ENCODE measurements around the gene ELF4. TPM values are rescaled to one million over a fixed set of nuclear protein-coding genes. Genes with fewer than 3 reads are reported as not detected.

The ELF4 gene
- total RNA-seq, 4 donors from 2014 or later: 2.6 to 6.3 (median 3.8) TPM

DNA sequence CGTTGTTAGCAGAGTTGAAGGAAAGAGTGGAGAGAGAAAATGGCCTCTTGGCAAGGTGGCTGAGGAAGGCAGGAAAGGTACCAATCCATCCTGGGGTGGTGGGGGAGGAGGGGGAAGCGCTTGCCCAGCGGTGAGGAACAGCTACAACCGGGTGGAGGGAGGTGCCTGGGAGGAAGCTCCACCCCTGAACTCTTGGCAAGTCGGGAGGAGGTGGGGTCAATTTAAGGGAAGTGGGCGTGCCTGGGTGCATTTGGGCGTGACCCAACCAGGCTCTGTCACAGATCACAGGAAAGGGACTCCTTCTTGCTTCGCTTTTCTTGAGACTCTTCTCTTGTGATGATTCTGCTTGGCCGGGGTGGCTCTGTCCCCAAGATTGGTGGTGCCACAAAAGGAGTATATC is 86.2 kb downstream of the ELF4 start:
- peaks cover 10 to 14% of the 10 kb centered on the region in 2 donors for H3K36me3 ChIP-seq
- TF ChIP-seq, protein P1, sequence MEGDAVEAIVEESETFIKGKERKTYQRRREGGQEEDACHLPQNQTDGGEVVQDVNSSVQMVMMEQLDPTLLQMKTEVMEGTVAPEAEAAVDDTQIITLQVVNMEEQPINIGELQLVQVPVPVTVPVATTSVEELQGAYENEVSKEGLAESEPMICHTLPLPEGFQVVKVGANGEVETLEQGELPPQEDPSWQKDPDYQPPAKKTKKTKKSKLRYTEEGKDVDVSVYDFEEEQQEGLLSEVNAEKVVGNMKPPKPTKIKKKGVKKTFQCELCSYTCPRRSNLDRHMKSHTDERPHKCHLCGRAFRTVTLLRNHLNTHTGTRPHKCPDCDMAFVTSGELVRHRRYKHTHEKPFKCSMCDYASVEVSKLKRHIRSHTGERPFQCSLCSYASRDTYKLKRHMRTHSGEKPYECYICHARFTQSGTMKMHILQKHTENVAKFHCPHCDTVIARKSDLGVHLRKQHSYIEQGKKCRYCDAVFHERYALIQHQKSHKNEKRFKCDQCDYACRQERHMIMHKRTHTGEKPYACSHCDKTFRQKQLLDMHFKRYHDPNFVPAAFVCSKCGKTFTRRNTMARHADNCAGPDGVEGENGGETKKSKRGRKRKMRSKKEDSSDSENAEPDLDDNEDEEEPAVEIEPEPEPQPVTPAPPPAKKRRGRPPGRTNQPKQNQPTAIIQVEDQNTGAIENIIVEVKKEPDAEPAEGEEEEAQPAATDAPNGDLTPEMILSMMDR (IDR thresholded peaks at IDR 0.05): no peak
- TF ChIP-seq POLR2A (IDR thresholded peaks at IDR 0.05): no peak
- intact Hi-C loops (cut with DNase I): loop anchor here (10.0 kb wide), 1 partner anchor 99 kb away; no protein-coding TSS in a partner anchor

DNA sequence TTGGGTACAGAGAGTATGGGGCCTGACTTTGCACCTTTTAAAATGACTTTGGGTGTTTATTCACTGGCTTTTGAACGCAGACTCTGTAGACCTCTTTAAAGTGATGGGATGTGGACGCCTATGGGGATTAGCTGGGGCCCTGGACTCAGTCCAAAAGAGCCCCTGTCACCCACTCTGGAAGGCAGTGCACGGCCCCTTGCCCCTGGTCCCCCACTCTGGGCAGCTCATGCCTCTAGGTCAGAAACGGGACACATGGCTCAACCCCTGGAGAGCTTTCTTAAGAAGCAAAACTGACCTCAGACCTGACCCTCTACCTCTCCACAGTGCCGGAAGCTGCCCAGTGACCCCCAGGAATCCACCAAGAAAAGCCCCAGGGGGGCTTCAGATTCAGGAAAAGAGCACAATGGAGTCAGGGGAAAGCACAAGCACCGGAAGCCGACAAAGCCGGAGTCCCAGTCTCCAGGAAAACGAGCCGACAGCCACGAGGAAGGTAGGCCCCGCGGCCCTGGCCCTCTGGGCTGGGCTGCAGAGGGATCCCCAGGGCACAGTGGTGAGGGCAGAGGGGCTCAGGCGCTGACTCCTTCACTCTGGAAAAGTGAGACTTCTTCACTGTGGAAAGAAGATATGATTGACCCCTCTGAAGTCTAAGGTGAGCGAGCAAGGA is 89.5 kb downstream of the ELF4 start:
- intact Hi-C loops (cut with DNase I): loop anchor here (10.0 kb wide), 1 partner anchor 96 kb away; no protein-coding TSS in a partner anchor
- Histone ChIP-seq H3K4me3 (replicated peaks in 1 of 3) (no peak overlapping the region), H3K36me3 (peaks cover 7 to 10% of the 10 kb centered on the region in 2 donors), H3K27ac (no peak overlapping the region), H3K4me1 (peaks cover 0 to 8% of the 10 kb centered on the region in 2 donors), H3K9me3 (no peaks in the 10 kb centered on the region), H3K27me3 (no peaks in the 10 kb centered on the region)
- TF ChIP-seq POLR2A (IDR thresholded peaks at IDR 0.05): no peak
- TF ChIP-seq, protein P1 (IDR thresholded peaks at IDR 0.05): no peak
- WGBS, 2 donors: 91 to 92% methylated on average over 3 to 4 of the region's 15 CpGs
- no peak for DNase-seq

More for the DNA sequence above, 86.2 kb downstream of the ELF4 start:
- peaks cover 0 to 5% of the 10 kb centered on the region in 2 donors for H3K4me1 ChIP-seq
- H3K9me3 ChIP-seq: no peaks in the 10 kb centered on the region
- no peaks in the 10 kb centered on the region for H3K27me3 ChIP-seq
- no peak overlapping the region for H3K4me3 ChIP-seq (replicated peaks in 1 of 3)
- 5 to 7% methylated on average over 6 to 9 of the region's 9 CpGs for WGBS, 2 donors
- peak; percentile 87 to 91 for DNase-seq
- no peak overlapping the region for H3K27ac ChIP-seq

DNA sequence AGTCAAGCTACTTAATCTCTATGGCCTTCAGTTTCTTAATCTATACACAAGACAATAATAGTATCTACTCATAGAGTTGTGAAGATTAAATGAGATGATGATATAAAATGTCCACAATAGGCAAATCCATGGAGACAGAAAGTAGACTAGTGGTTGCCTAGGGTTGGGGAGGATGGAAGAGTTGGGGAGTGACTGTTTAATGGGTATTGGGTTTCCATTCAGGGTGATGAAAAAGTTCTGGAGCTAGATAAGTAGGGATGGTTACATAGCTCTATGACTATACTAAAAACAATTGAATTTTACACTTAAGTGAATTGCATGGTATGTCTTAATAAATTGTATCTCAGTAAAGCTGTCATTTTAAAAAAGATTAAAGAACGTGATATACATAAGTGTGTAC is 92.2 kb downstream of the ELF4 start:
- H3K27me3 ChIP-seq: no peaks in the 10 kb centered on the region
- peaks cover 0 to 7% of the 10 kb centered on the region in 2 donors for H3K36me3 ChIP-seq
- no peak overlapping the region for H3K4me3 ChIP-seq (replicated peaks in 1 of 3)
- no peak for TF ChIP-seq POLR2A (IDR thresholded peaks at IDR 0.05)
- TF ChIP-seq, protein P1 (IDR thresholded peaks at IDR 0.05): no peak
- intact Hi-C loops (cut with DNase I): no loop called here
- peaks cover 0 to 4% of the 10 kb centered on the region in 2 donors for H3K4me1 ChIP-seq
- no peak for DNase-seq
- no peak overlapping the region for H3K27ac ChIP-seq
- WGBS, 2 donors: 97 to 100% methylated on average over 1 of the region's 1 CpG
- H3K9me3 ChIP-seq: no peaks in the 10 kb centered on the region

DNA sequence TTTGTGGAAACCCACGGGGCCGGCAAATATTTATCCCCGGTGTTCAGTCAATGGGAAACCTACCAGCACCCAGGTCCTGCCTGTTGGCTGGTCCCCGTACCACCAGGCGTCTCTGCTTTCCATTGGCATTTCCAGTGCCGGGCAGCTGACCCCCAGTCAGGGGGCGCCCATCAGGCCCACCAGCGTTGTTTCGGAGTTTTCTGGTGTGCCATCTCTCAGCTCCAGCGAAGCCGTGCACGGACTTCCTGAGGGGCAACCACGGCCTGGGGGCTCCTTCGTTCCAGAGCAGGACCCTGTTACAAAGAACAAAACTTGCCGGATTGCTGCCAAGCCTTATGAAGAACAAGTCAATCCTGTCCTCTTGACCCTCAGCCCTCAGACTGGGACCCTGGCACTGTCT is 95.1 kb downstream of the ELF4 start:
- WGBS, 2 donors: no CpG with 5 or more reads among the region's 15 CpGs
- intact Hi-C loops (cut with DNase I): no loop called here
- TF ChIP-seq, protein P1 (IDR thresholded peaks at IDR 0.05): no peak
- no peak for TF ChIP-seq POLR2A (IDR thresholded peaks at IDR 0.05)
- peaks cover 0 to 7% of the 10 kb centered on the region in 2 donors for H3K36me3 ChIP-seq
- no peak overlapping the region for H3K4me3 ChIP-seq (replicated peaks in 1 of 3)
- no peak for DNase-seq
- H3K27me3 ChIP-seq: no peaks in the 10 kb centered on the region
- peaks cover 0 to 4% of the 10 kb centered on the region in 2 donors for H3K4me1 ChIP-seq
- H3K27ac ChIP-seq: no peak overlapping the region
- H3K9me3 ChIP-seq: no peaks in the 10 kb centered on the region

Other genes with a start within 250 kb of the ELF4 start
- 10 to 100 TPM; 12.2 to 14.7 (median 13.4) TPM for gene UTP14A, start 204.3 kb downstream of the ELF4 start, total RNA-seq
- 10 to 100 TPM in 1 of 4 donors, 1 to 10 TPM in 3; 4.7 to 12.0 (median 6.2) TPM for gene BCORL1, start 127.9 kb downstream of the ELF4 start, total RNA-seq
- gene AIFM1, start 55.3 kb upstream of the ELF4 start, total RNA-seq: 10 to 100 TPM; 13.3 to 21.1 (median 17.3) TPM
- under 1 TPM in 2 of 4 donors, not detected in 2; 0.81 to 0.93 TPM for gene RAB33A, start 61.5 kb upstream of the ELF4 start, total RNA-seq
- 1 to 10 TPM; 4.8 to 7.8 (median 6.8) TPM for gene ZNF280C, start 158.4 kb upstream of the ELF4 start, total RNA-seq
- gene SLC25A14, start 229.4 kb upstream of the ELF4 start, total RNA-seq: 10 to 100 TPM in 3 of 4 donors, 1 to 10 TPM in 1; 9.7 to 22.7 (median 14.1) TPM

Data from thyroid gland (tissue), 4 donors.